H9 (cell line): ENCODE results near the gene PLCG1. TPM values are rescaled to one million over a fixed set of nuclear protein-coding genes. Genes with fewer than 3 reads are reported as not detected.

Experiments
- DNase-seq: peaks from one replicate; pipeline ENCODE4 v3.0.0-alpha.2; 2017
- H2AFZ ChIP-seq: one replicate; pipeline ENCODE4 v1.6.1; 2013; ENCODE audit warnings: mild to moderate bottlenecking, low read length, control low read depth, moderate library complexity
- H2AK5ac ChIP-seq: 2 replicates; pipeline ENCODE4 v1.6.1; 2013; ENCODE audit warnings: low read length, control low read depth, mixed read lengths; ENCODE audit not compliant: insufficient read length
- H2BK120ac ChIP-seq: one replicate; pipeline ENCODE4 v1.6.1; 2013; ENCODE audit warnings: low read depth, mild to moderate bottlenecking, low read length, control low read depth, inconsistent platforms; ENCODE audit not compliant: poor library complexity, severe bottlenecking
- H2BK12ac ChIP-seq: 2 replicates; pipeline ENCODE4 v1.6.1; 2013; ENCODE audit warnings: low read length, control low read depth, mixed read lengths, low read depth; ENCODE audit not compliant: insufficient read length
- H2BK15ac ChIP-seq: 2 replicates; pipeline ENCODE4 v1.6.1; 2013; ENCODE audit warnings: low read depth, low read length, control low read depth
- H2BK20ac ChIP-seq: one replicate; pipeline ENCODE4 v1.6.1; 2013; ENCODE audit warnings: low read depth, mild to moderate bottlenecking, low read length, control low read depth, inconsistent platforms; ENCODE audit not compliant: poor library complexity, severe bottlenecking
- H2BK5ac ChIP-seq: 2 replicates; pipeline ENCODE4 v1.6.1; 2013; ENCODE audit warnings: low read length, control low read depth, mixed read lengths; ENCODE audit not compliant: insufficient read length
- H3K14ac ChIP-seq: 2 replicates; pipeline ENCODE4 v1.6.1; 2013; ENCODE audit warnings: low read length, control low read depth; ENCODE audit not compliant: insufficient read depth
- H3K18ac ChIP-seq: 2 replicates; pipeline ENCODE4 v1.6.1; 2013; ENCODE audit warnings: low read depth, mild to moderate bottlenecking, mixed read lengths, low read length, control low read depth; ENCODE audit not compliant: insufficient read length
- H3K23ac ChIP-seq: 2 replicates; pipeline ENCODE4 v1.6.1; 2013; ENCODE audit warnings: low read length, control low read depth, mixed read lengths, low read depth; ENCODE audit not compliant: insufficient read length
- H3K23me2 ChIP-seq: 2 replicates; pipeline ENCODE4 v1.6.1; 2013; ENCODE audit warnings: low read depth, mild to moderate bottlenecking, mixed read lengths, low read length, control low read depth; ENCODE audit not compliant: insufficient read length, poor library complexity, severe bottlenecking
- H3K27ac ChIP-seq: 2 replicates; pipeline ENCODE4 v1.5.1; 2013; ENCODE audit warnings: low read length, control low read depth, mixed read lengths, low read depth; ENCODE audit not compliant: insufficient read length
- H3K27me3 ChIP-seq: 2 replicates; pipeline ENCODE4 v1.6.1; 2013; ENCODE audit warnings: low read length, control low read depth, inconsistent platforms; ENCODE audit not compliant: insufficient read depth
- H3K4ac ChIP-seq: 2 replicates; pipeline ENCODE4 v1.6.1; 2013; ENCODE audit warnings: low read depth, mild to moderate bottlenecking, control low read depth, inconsistent platforms, low read length, moderate library complexity
- H3K4me1 ChIP-seq: 2 replicates; pipeline ENCODE4 v1.6.1; 2013; ENCODE audit warnings: low read length, control low read depth, inconsistent platforms; ENCODE audit not compliant: insufficient read depth
- H3K4me2 ChIP-seq: 2 replicates; pipeline ENCODE4 v1.6.1; 2013; ENCODE audit warnings: low read length, control low read depth, mixed read lengths; ENCODE audit not compliant: insufficient read length, insufficient read depth
- H3K56ac ChIP-seq: 2 replicates; pipeline ENCODE4 v1.6.1; 2013; ENCODE audit warnings: low read depth, mild to moderate bottlenecking, mixed read lengths, low read length, control low read depth; ENCODE audit not compliant: insufficient read length
- H3K79me1 ChIP-seq: 2 replicates; pipeline ENCODE4 v1.6.1; 2013; ENCODE audit warnings: low read depth, mild to moderate bottlenecking, moderate library complexity, low read length, control low read depth, inconsistent platforms; ENCODE audit not compliant: insufficient read depth, poor library complexity, severe bottlenecking
- H3K79me2 ChIP-seq: 2 replicates; pipeline ENCODE4 v1.6.1; 2013; ENCODE audit warnings: low read length, control low read depth, inconsistent platforms; ENCODE audit not compliant: insufficient read depth
- H3K9ac ChIP-seq: 2 replicates; pipeline ENCODE4 v1.6.1; 2013; ENCODE audit warnings: low read length, control low read depth, mixed read lengths; ENCODE audit not compliant: insufficient read length; ENCODE audit errors: extremely low read depth
- H3K9me3 ChIP-seq: one replicate; pipeline ENCODE4 v1.6.1; 2013; ENCODE audit warnings: low read depth, low read length, inconsistent platforms; ENCODE audit not compliant: control insufficient read depth
- H3T11ph ChIP-seq: one replicate; pipeline ENCODE4 v1.6.1; 2013; ENCODE audit warnings: mild to moderate bottlenecking, low read length, control low read depth, inconsistent platforms
- H4K20me1 ChIP-seq: one replicate; pipeline ENCODE4 v1.6.1; 2013; ENCODE audit not compliant: control insufficient read depth, insufficient read length, insufficient read depth
- H4K5ac ChIP-seq: 2 replicates; pipeline ENCODE4 v1.6.1; 2013; ENCODE audit warnings: low read depth, mild to moderate bottlenecking, mixed read lengths, low read length, control low read depth; ENCODE audit not compliant: insufficient read length
- H4K8ac ChIP-seq: replicated peaks from 2 replicates; pipeline ENCODE4 v1.6.1; 2013; ENCODE audit warnings: low read length, control low read depth, mixed read lengths, low read depth; ENCODE audit not compliant: insufficient read length
- H4K91ac ChIP-seq: 2 replicates; pipeline ENCODE4 v1.6.1; 2013; ENCODE audit warnings: low read depth, mild to moderate bottlenecking, moderate library complexity, mixed read lengths, low read length, control low read depth; ENCODE audit not compliant: insufficient read length
- H3K27ac Mint-ChIP-seq, 3 experiments: 2 replicates in 2 of 3; 3 replicates in 1 of 3; pipeline ENCODE4 v1.8.0; 2020 to 2021; ENCODE audit warnings: mixed read lengths in 3 of 3, mild to moderate bottlenecking in 1 of 3, moderate library complexity in 1 of 3
- H3K27me3 Mint-ChIP-seq: 2 replicates; pipeline ENCODE4 v1.8.0; 2021; ENCODE audit warnings: low read depth, mild to moderate bottlenecking, moderate library complexity, mixed read lengths
- H3K36me3 Mint-ChIP-seq, 3 experiments: 2 replicates in 2 of 3; 3 replicates in 1 of 3; pipeline ENCODE4 v1.8.0; 2020 to 2021; ENCODE audit warnings: low read depth in 3 of 3, mixed read lengths in 3 of 3; ENCODE audit not compliant: insufficient read depth in 1 of 3
- H3K4me1 Mint-ChIP-seq, 2 experiments: 2 replicates each; pipeline ENCODE4 v1.8.0; 2020; ENCODE audit warnings: mixed read lengths in 2 of 2
- H3K4me3 Mint-ChIP-seq, 2 experiments: 2 replicates in 1 of 2; 3 replicates in 1 of 2; pipeline ENCODE4 v1.8.0; 2020 to 2021; ENCODE audit warnings: mild to moderate bottlenecking in 2 of 2, mixed read lengths in 2 of 2, moderate library complexity in 1 of 2
- H3K9me3 Mint-ChIP-seq, 2 experiments: 2 replicates in 1 of 2; 3 replicates in 1 of 2; pipeline ENCODE4 v1.8.0; 2020; ENCODE audit warnings: mild to moderate bottlenecking in 2 of 2, mixed read lengths in 2 of 2, moderate library complexity in 1 of 2
- CTCF ChIP-seq: fragments of 200-600 bp; sonication (generic); conservative IDR thresholded peaks from 3 replicates; pipeline ENCODE4 v1.8.0; 2021; ENCODE audit warnings: antibody characterized with exemption, mild to moderate bottlenecking
- WGBS: extraction: QIAGEN DNeasy Blood & Tissue Kit; methylation state at CpG from one replicate; pipeline ENCODE4 v1.1.7; 2013; ENCODE audit warnings: missing lambda C conversion rate, low lambda C conversion rate, mixed read lengths; ENCODE audit not compliant: insufficient read length; ENCODE audit errors: extremely low coverage; 5-methylcytosine and 5-hydroxymethylcytosine counted together
- total RNA-seq: library from RNA; stranded (reverse); gene quantifications from 2 replicates; pipeline ENCODE4 v1.2.1, GENCODE V29; 2021

PLCG1 gene
- total RNA-seq, 1 experiment from 2014 or later, result 171 TPM

- H3K79me1 ChIP-seq, result no peaks in the 10 kb centered on the region
- no peak for TF ChIP-seq CTCF
- no peak overlapping the region for H3T11ph ChIP-seq
- no peak overlapping the region for H3K14ac ChIP-seq
- H3K56ac ChIP-seq, result no peak overlapping the region
- no peak overlapping the region for H2BK15ac ChIP-seq
- H2BK120ac ChIP-seq, result no peak overlapping the region
- Mint-ChIP-seq H3K27me3 (no peaks in the 10 kb centered on the region), H3K9me3 (no peaks in the 10 kb centered on the region), H3K4me1 (no peaks in the 10 kb centered on the region), H3K4me3 (no peak overlapping the region), H3K36me3 (peaks cover 50 to 89% (median 89%) of the 10 kb centered on the region in 3 experiments; a peak in 6 of 7 replicates), H3K27ac (no peak overlapping the region)
- no peak for DNase-seq
- no peak overlapping the region for H3K27ac ChIP-seq
- no peak overlapping the region for H4K8ac ChIP-seq
- H3K4me2 ChIP-seq, result no peak overlapping the region
- no peaks in the 10 kb centered on the region for H3K4me1 ChIP-seq
- H3K23me2 ChIP-seq, result no peaks in the 10 kb centered on the region
- WGBS, result no CpG with 5 or more reads among the region's 3 CpGs
- H3K79me2 ChIP-seq, result no peaks in the 10 kb centered on the region; the same call in 1 of the 2 replicates
- no peak overlapping the region for H3K4ac ChIP-seq
- no peaks in the 10 kb centered on the region for H4K20me1 ChIP-seq
- no peaks in the 10 kb centered on the region for H3K9me3 ChIP-seq
- no peak overlapping the region for H2BK20ac ChIP-seq
- no peak overlapping the region for H3K18ac ChIP-seq
- no peak overlapping the region for H2BK12ac ChIP-seq
- no peak overlapping the region for H2AFZ ChIP-seq
- no peak overlapping the region for H4K91ac ChIP-seq
- H2AK5ac ChIP-seq, result no peak overlapping the region
- H3K23ac ChIP-seq, result no peak overlapping the region
- no peak overlapping the region for H2BK5ac ChIP-seq
- H3K9ac ChIP-seq, result no peak overlapping the region
- no peaks in the 10 kb centered on the region for H3K27me3 ChIP-seq
- no peak overlapping the region for H4K5ac ChIP-seq
Observed at GRCh38 chr20:41118632-41119031, 18.7 kb upstream of the PLCG1 start.
